Endothelial cell of umbilical vein (primary cell): ENCODE measurements around the gene MIB1. TPM values are rescaled to one million over a fixed set of nuclear protein-coding genes. Genes with fewer than 3 reads are reported as not detected.

Experiments used
- BruUV-seq: library from RNA; stranded (reverse); fragments of 400-500 nt; replicated peaks from 2 replicates; lab custom pipeline; 2021; lab: Mats Ljungman, UMichigan
- CTCF ChIA-PET: fragments of 300-600, 350-600 bp; sonication (Branson Sonifier 250); formaldehyde crosslinking; loops from one replicate; lab custom pipeline; 2021; ENCODE audit warnings: antibody characterized with exemption, inconsistent platforms; lab: Charles Lee
- POLR2A ChIA-PET: fragments of 300-600, 350-600 bp; sonication (Branson Sonifier 250); formaldehyde crosslinking; loops from one replicate; lab custom pipeline; 2021; ENCODE audit warnings: antibody characterized with exemption, inconsistent platforms; lab: Charles Lee
- DNase-seq: peaks from one replicate; pipeline ENCODE4 v3.0.0-alpha.2; 2011; ENCODE audit warnings: low read depth, low spot score
- FAIRE-seq: peaks from 2 replicates; lab custom pipeline; 2011; peaks lifted over from hg19 to GRCh38; lab: Jason Lieb, UNC
- H2AFZ ChIP-seq: 2 replicates; pipeline ENCODE4 v1.6.0; 2012; ENCODE audit warnings: low read depth, low read length, control low read depth, inconsistent platforms
- H3K27ac ChIP-seq: 2 replicates; pipeline ENCODE4 v1.5.1; 2011; ENCODE audit warnings: low read depth, mild to moderate bottlenecking, control low read depth, low read length, moderate library complexity; ENCODE audit not compliant: insufficient read depth
- H3K27me3 ChIP-seq, 2 experiments: 2 replicates each; pipeline versions ENCODE4 v1.6.0 to v1.6.1; 2011; ENCODE audit warnings: low read length in 2 of 2, mixed read lengths in 1 of 2; ENCODE audit not compliant: control insufficient read depth in 2 of 2, insufficient read depth in 2 of 2
- H3K36me3 ChIP-seq, 2 experiments: 2 replicates in 1 of 2; 3 replicates in 1 of 2; pipeline ENCODE4 v1.5.1; 2011; ENCODE audit warnings: low read length in 2 of 2, mild to moderate bottlenecking in 1 of 2, moderate library complexity in 1 of 2; ENCODE audit not compliant: control insufficient read depth in 2 of 2, insufficient read depth in 2 of 2; ENCODE audit errors: extremely low read depth in 1 of 2
- H3K4me1 ChIP-seq: 3 replicates; pipeline ENCODE4 v1.5.1; 2011; ENCODE audit warnings: mild to moderate bottlenecking, low read length; ENCODE audit not compliant: control insufficient read depth, insufficient read depth; ENCODE audit errors: extremely low read depth
- H3K4me2 ChIP-seq: 2 replicates; pipeline ENCODE4 v1.6.1; 2011; ENCODE audit warnings: low read length, control low read depth, mixed read lengths; ENCODE audit not compliant: insufficient read depth
- H3K4me3 ChIP-seq, 3 experiments: fragments of 200-600 bp in 1 of 3; sonication (generic), shearing (Covaris generic) in 1 of 3; replicated peaks in 1 of 3; 2 replicates each; pipeline ENCODE4 v1.5.1; 2011 to 2016; ENCODE audit warnings: control low read depth in 3 of 3, low read length in 3 of 3, mild to moderate bottlenecking in 2 of 3, inconsistent platforms in 1 of 3, low read depth in 1 of 3, moderate library complexity in 1 of 3; ENCODE audit not compliant: insufficient read depth in 1 of 3
- H3K79me2 ChIP-seq: 2 replicates; pipeline ENCODE4 v1.6.0; 2012; ENCODE audit warnings: low read length, inconsistent platforms; ENCODE audit not compliant: control insufficient read depth, insufficient read depth
- H3K9ac ChIP-seq: replicated peaks from 2 replicates; pipeline ENCODE3; 2011; ENCODE audit warnings: low read length, control low read depth; ENCODE audit not compliant: insufficient read depth; ENCODE audit errors: extremely low read depth
- H3K9me1 ChIP-seq: replicated peaks from 3 replicates; pipeline ENCODE4 v1.6.0; 2011; ENCODE audit warnings: mild to moderate bottlenecking, low read length; ENCODE audit not compliant: control insufficient read depth, insufficient read depth; ENCODE audit errors: extremely low read depth
- H3K9me3 ChIP-seq: replicated peaks from 2 replicates; pipeline ENCODE4 v1.5.1; 2012; ENCODE audit warnings: low read length, inconsistent platforms; ENCODE audit not compliant: control insufficient read depth, insufficient read depth
- H4K20me1 ChIP-seq: replicated peaks from 2 replicates; pipeline ENCODE3; 2011; ENCODE audit warnings: mild to moderate bottlenecking, low read length; ENCODE audit not compliant: control insufficient read depth, insufficient read depth; ENCODE audit errors: extremely low read depth
- EZH2 ChIP-seq: IDR thresholded peaks from 2 replicates; pipeline ENCODE4 v1.6.1; 2012; ENCODE audit warnings: borderline replicate concordance, low read depth, mild to moderate bottlenecking, moderate library complexity, low read length, inconsistent platforms; ENCODE audit not compliant: severe bottlenecking
- FOS ChIP-seq: IDR thresholded peaks from 2 replicates; pipeline ENCODE4 v1.6.1; 2011; ENCODE audit warnings: mild to moderate bottlenecking, low read length, moderate library complexity, borderline replicate concordance; ENCODE audit not compliant: insufficient read depth
- GATA2 ChIP-seq: IDR thresholded peaks from 2 replicates; pipeline ENCODE4 v1.7.0; 2011; ENCODE audit warnings: low read depth, mild to moderate bottlenecking, moderate library complexity, mixed read lengths, low read length; ENCODE audit not compliant: insufficient read length, insufficient read depth
- JUN ChIP-seq: IDR thresholded peaks from 2 replicates; pipeline ENCODE4 v1.6.1; 2011; ENCODE audit warnings: borderline replicate concordance, low read depth; ENCODE audit not compliant: insufficient read length, insufficient read depth
- MYC ChIP-seq: IDR thresholded peaks from one replicate; pipeline ENCODE4 v1.6.1; 2011; ENCODE audit warnings: mild to moderate bottlenecking, low read depth, low read length
- POLR2A ChIP-seq: IDR thresholded peaks from 2 replicates; pipeline ENCODE4 v1.6.1; 2012; ENCODE audit warnings: low read depth, mild to moderate bottlenecking, control low read depth, low read length
- POLR2AphosphoS5 ChIP-seq: IDR thresholded peaks from 2 replicates; pipeline ENCODE4 v1.6.1; 2012; ENCODE audit warnings: low read depth, mild to moderate bottlenecking, control low read depth, low read length, moderate library complexity; ENCODE audit not compliant: insufficient read depth
- dilution Hi-C: fragments of 300-500 bp; cut with MboI; formaldehyde crosslinking; loops from one replicate; pipeline ENCODE4 v1.15.0; 2019; ENCODE audit warnings: low sequenced_read_pairs; ENCODE audit not compliant: extremely low pct_ligation_motif_present
- intact Hi-C: fragments of 100-400 bp; cut with micrococcal nuclease; formaldehyde crosslinking; loops from one replicate; pipeline ENCODE4 v1.10.0; 2022
- polyA plus RNA-seq, 4 experiments: library from polyadenylated mRNA; depleted of rRNA in 3 of 4; stranded (reverse) in 3 of 4; unstranded in 1 of 4; fragments of >200 nt; gene quantifications; 2 replicates each; pipeline versions ENCODE4 v1.2.1 to v1.2.3, GENCODE V29; 2011 to 2012; ENCODE audit warnings: missing spikeins in 1 of 4
- total RNA-seq: library from RNA; stranded (reverse); gene quantifications from 2 replicates; pipeline ENCODE4 v1.2.3, GENCODE V29; 2021
- TF ChIP-seq, protein P1 (sequence below), 2 donors: IDR thresholded peaks; 1 replicate in 1 of 2; 2 replicates in 1 of 2; pipeline ENCODE4 v1.5.1; 2011; ENCODE audit warnings: low read length in 2 of 2, mild to moderate bottlenecking in 2 of 2, moderate library complexity in 2 of 2, control low read depth in 1 of 2, inconsistent platforms in 1 of 2, low read depth in 1 of 2; ENCODE audit not compliant: insufficient read depth in 1 of 2; ENCODE audit errors: extremely low read depth in 1 of 2
- TF ChIP-seq, protein P2 (sequence below): IDR thresholded peaks from 2 replicates; pipeline ENCODE4 v1.6.1; 2011; ENCODE audit not compliant: insufficient read depth, insufficient read length

Gene MIB1
- total and polyA plus RNA-seq, 2 donors (not counting 3 experiments of a cell fraction or from before 2014, with no cell fraction given): 6.3 to 37.5 TPM

DNA sequence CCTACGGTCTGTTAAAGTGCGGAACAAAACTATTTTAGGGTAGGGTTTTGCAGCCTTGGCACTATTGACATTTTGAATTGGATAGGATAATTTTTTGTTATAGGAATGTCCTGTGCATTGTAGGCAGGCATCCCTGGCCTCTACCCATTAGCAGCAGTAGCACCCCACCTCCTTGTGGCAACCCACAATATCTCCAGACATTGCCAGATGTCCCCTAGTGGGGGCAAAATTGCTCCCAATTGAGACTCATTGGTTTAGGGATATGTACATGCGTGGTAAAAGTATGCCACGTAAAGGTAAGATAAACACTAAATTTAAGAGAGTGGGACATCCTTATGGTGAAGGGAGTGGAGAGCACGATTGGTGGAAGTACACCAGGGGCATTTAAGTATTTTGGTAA is 4.6 kb downstream of the MIB1 start:
- H3K9me1 ChIP-seq: no peaks in the 10 kb centered on the region
- H3K27ac ChIP-seq: no peak overlapping the region
- H3K4me3 ChIP-seq: no peak overlapping the region
- H3K27me3 ChIP-seq: no peaks in the 10 kb centered on the region
- TF ChIP-seq MYC: no peak
- no peak for TF ChIP-seq POLR2A
- TF ChIP-seq, protein P1, sequence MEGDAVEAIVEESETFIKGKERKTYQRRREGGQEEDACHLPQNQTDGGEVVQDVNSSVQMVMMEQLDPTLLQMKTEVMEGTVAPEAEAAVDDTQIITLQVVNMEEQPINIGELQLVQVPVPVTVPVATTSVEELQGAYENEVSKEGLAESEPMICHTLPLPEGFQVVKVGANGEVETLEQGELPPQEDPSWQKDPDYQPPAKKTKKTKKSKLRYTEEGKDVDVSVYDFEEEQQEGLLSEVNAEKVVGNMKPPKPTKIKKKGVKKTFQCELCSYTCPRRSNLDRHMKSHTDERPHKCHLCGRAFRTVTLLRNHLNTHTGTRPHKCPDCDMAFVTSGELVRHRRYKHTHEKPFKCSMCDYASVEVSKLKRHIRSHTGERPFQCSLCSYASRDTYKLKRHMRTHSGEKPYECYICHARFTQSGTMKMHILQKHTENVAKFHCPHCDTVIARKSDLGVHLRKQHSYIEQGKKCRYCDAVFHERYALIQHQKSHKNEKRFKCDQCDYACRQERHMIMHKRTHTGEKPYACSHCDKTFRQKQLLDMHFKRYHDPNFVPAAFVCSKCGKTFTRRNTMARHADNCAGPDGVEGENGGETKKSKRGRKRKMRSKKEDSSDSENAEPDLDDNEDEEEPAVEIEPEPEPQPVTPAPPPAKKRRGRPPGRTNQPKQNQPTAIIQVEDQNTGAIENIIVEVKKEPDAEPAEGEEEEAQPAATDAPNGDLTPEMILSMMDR (IDR thresholded peaks at IDR 0.05; ENCODE audit: extremely low read depth in 1 of 2, insufficient read depth in 1 of 2, low read depth in 1 of 2, low read length in 2 of 2): no peak
- TF ChIP-seq EZH2: no peak
- no peak for TF ChIP-seq JUN
- TF ChIP-seq, protein P2, sequence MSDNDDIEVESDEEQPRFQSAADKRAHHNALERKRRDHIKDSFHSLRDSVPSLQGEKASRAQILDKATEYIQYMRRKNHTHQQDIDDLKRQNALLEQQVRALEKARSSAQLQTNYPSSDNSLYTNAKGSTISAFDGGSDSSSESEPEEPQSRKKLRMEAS: no peak
- no peak for TF ChIP-seq POLR2AphosphoS5
- TF ChIP-seq FOS: no peak
- TF ChIP-seq GATA2: no peak
- dilution Hi-C loops (no loop called here), intact Hi-C loops (no loop called here)
- H3K79me2 ChIP-seq: peaks cover 64% of the 10 kb centered on the region
- H3K9ac ChIP-seq: no peak overlapping the region
- CTCF ChIA-PET: no interaction called here
- H3K9me3 ChIP-seq: no peaks in the 10 kb centered on the region
- H3K4me2 ChIP-seq: no peak overlapping the region
- no TSS peak for BruUV-seq
- no peak for FAIRE-seq
- peaks cover 2% of the 10 kb centered on the region for H4K20me1 ChIP-seq
- DNase-seq: no peak
- H3K4me1 ChIP-seq: peaks cover 14% of the 10 kb centered on the region
- no peaks in the 10 kb centered on the region for H3K36me3 ChIP-seq
- no peak overlapping the region for H2AFZ ChIP-seq
- POLR2A ChIA-PET: interaction anchor here (0.6 kb wide), 1 partner anchor 63 kb away, joined by 3 read pairs; no protein-coding TSS in a partner anchor
